GM12878 (cell line): Measurements from ENCODE around the gene IGF1R. TPM values are rescaled to one million over a fixed set of nuclear protein-coding genes. Genes with fewer than 3 reads are reported as not detected.

ENCODE experiments used
- ATAC-seq: fragments of 200-7000 bp; cut with Tn5 transposase; 3 replicates; pipeline ENCODE4 v1.9.1; 2020; ENCODE audit warnings: mild to moderate bottlenecking, moderate library complexity
- BruUV-seq: library from RNA; stranded (reverse); fragments of 400-500 nt; replicated peaks from 2 replicates; lab custom pipeline; 2021; lab: Mats Ljungman, UMichigan
- CTCF ChIA-PET: fragments of 300-600 bp; sonication (Branson Sonifier 250); formaldehyde crosslinking; extraction: SDS; loops from one replicate; lab custom pipeline; 2021; ENCODE audit warnings: inconsistent platforms; lab: Yijun Ruan, JAX
- POLR2A ChIA-PET: fragments of 350-600 bp; formaldehyde crosslinking; extraction: SDS; loops from one replicate; lab custom pipeline; 2021; ENCODE audit warnings: inconsistent platforms; lab: Charles Lee
- RAD21 ChIA-PET: fragments of 300-600 bp; sonication (Branson Sonifier 250); formaldehyde crosslinking; loops from one replicate; lab custom pipeline; 2023; ENCODE audit warnings: antibody characterized with exemption; ENCODE audit not compliant: unreplicated experiment; lab: Charles Lee
- SMC1A ChIA-PET: fragments of 300-600 bp; sonication (Branson Sonifier 250); formaldehyde crosslinking; loops from one replicate; lab custom pipeline; 2023; ENCODE audit not compliant: unreplicated experiment, uncharacterized antibody; lab: Charles Lee
- DNase-seq: peaks from one replicate; pipeline ENCODE4 v3.0.0-alpha.2; 2011; ENCODE audit warnings: low read depth, low spot score
- FAIRE-seq: peaks from 3 replicates; lab custom pipeline; 2011; peaks lifted over from hg19 to GRCh38; lab: Jason Lieb, UNC
- H2AFZ ChIP-seq: 2 replicates; pipeline ENCODE4 v1.6.0; 2011; ENCODE audit warnings: low read depth, low read length, control low read depth; ENCODE audit not compliant: control insufficient read depth
- H3K27ac ChIP-seq: 2 replicates; pipeline ENCODE4 v1.5.1; 2011; ENCODE audit warnings: control low read depth; ENCODE audit not compliant: control insufficient read depth, insufficient read depth
- H3K27me3 ChIP-seq, 2 experiments: replicated peaks in 1 of 2; 2 replicates each; pipeline versions ENCODE4 v1.6.0 to v1.6.1; 2011; ENCODE audit warnings: low read length in 1 of 2; ENCODE audit not compliant: control insufficient read depth in 2 of 2, insufficient read depth in 2 of 2
- H3K36me3 ChIP-seq, 2 experiments: 2 replicates each; pipeline ENCODE4 v1.5.1; 2011; ENCODE audit warnings: low read length in 1 of 2; ENCODE audit not compliant: control insufficient read depth in 2 of 2, insufficient read depth in 2 of 2
- H3K4me1 ChIP-seq: 2 replicates; pipeline ENCODE4 v1.6.1; 2011; ENCODE audit warnings: mild to moderate bottlenecking, low read length, moderate library complexity, mixed read lengths; ENCODE audit not compliant: control insufficient read depth, insufficient read depth
- H3K4me2 ChIP-seq: 2 replicates; pipeline ENCODE4 v1.6.0; 2011; ENCODE audit warnings: control low read depth; ENCODE audit not compliant: control insufficient read depth, insufficient read depth
- H3K4me3 ChIP-seq: fragments of 200-600 bp; sonication (generic); 2 replicates; pipeline ENCODE4 v1.5.1; 2016
- H3K79me2 ChIP-seq: 2 replicates; pipeline ENCODE4 v1.6.0; 2011; ENCODE audit warnings: low read length; ENCODE audit not compliant: control insufficient read depth, insufficient read depth
- H3K9ac ChIP-seq: 2 replicates; pipeline ENCODE4 v1.8.0; 2011; ENCODE audit warnings: low read length, control low read depth, mixed read lengths; ENCODE audit not compliant: control insufficient read depth, insufficient read depth
- H3K9me3 ChIP-seq: replicated peaks from 3 replicates; pipeline ENCODE4 v1.5.1; 2011; ENCODE audit warnings: mild to moderate bottlenecking, low read length; ENCODE audit not compliant: control insufficient read depth, insufficient read depth
- H4K20me1 ChIP-seq: 2 replicates; pipeline ENCODE4 v1.6.0; 2011; ENCODE audit not compliant: control insufficient read depth, insufficient read depth
- ATF7 ChIP-seq: fragments of 450-650 bp; IDR thresholded peaks from 2 replicates; pipeline ENCODE4 v1.6.1; 2016; ENCODE audit warnings: low read depth, mild to moderate bottlenecking
- BACH1 ChIP-seq: fragments of 450-650 bp; IDR thresholded peaks from 2 replicates; pipeline ENCODE4 v1.6.1; 2017; ENCODE audit warnings: mild to moderate bottlenecking, borderline replicate concordance
- CBFB ChIP-seq: IDR thresholded peaks from 2 replicates; pipeline ENCODE4 v1.6.1; 2016; ENCODE audit warnings: antibody characterized with exemption, low read depth
- EP300 ChIP-seq, 2 experiments: fragments of 150-350 bp in 1 of 2; IDR thresholded peaks; 2 replicates each; pipeline ENCODE4 v1.6.1; 2011 to 2012; ENCODE audit warnings: low read depth in 2 of 2, low read length in 2 of 2, borderline replicate concordance in 1 of 2, improper control_type of control experiment in 1 of 2, inconsistent platforms in 1 of 2; ENCODE audit not compliant: control insufficient read depth in 1 of 2
- ETV6 ChIP-seq, 2 experiments: fragments of 450-650 bp in 1 of 2; IDR thresholded peaks in 1 of 2; conservative IDR thresholded peaks in 1 of 2; 2 replicates each; pipeline ENCODE4 v1.6.1; 2014; ENCODE audit warnings: antibody characterized with exemption in 1 of 2, borderline replicate concordance in 1 of 2, low read depth in 1 of 2, mild to moderate bottlenecking in 1 of 2, moderate library complexity in 1 of 2
- NBN ChIP-seq: fragments of 450-650 bp; IDR thresholded peaks from 2 replicates; pipeline ENCODE4 v1.6.1; 2016
- PAX8 ChIP-seq: fragments of 450-650 bp; IDR thresholded peaks from 2 replicates; pipeline ENCODE4 v1.6.1; 2017; ENCODE audit warnings: mild to moderate bottlenecking, moderate library complexity
- POLR2AphosphoS5 ChIP-seq: IDR thresholded peaks from 2 replicates; pipeline ENCODE4 v1.6.1; 2011; ENCODE audit warnings: mild to moderate bottlenecking, low read length, inconsistent platforms
- RELA ChIP-seq: fragments of 450-650 bp; IDR thresholded peaks from 2 replicates; pipeline ENCODE4 v1.8.0; 2014; ENCODE audit warnings: borderline replicate concordance; ENCODE audit not compliant: partially characterized antibody
- SMAD1 ChIP-seq: fragments of 450-650 bp; IDR thresholded peaks from 2 replicates; pipeline ENCODE4 v1.6.1; 2018; ENCODE audit warnings: mild to moderate bottlenecking, low read depth; ENCODE audit not compliant: partially characterized antibody
- SRF ChIP-seq, 2 experiments: IDR thresholded peaks; 2 replicates each; pipeline ENCODE4 v1.6.1; 2011; ENCODE audit warnings: low read depth in 2 of 2, low read length in 2 of 2, mild to moderate bottlenecking in 1 of 2, moderate library complexity in 1 of 2
- TCF3 ChIP-seq: IDR thresholded peaks from 2 replicates; pipeline ENCODE4 v1.6.1; 2012; ENCODE audit warnings: low read depth, mild to moderate bottlenecking, low read length, borderline replicate concordance; ENCODE audit not compliant: insufficient read depth
- YBX1 ChIP-seq: fragments of 450-650 bp; IDR thresholded peaks from 2 replicates; pipeline ENCODE4 v1.6.1; 2016; ENCODE audit warnings: antibody characterized with exemption
- ZNF207 ChIP-seq: fragments of 450-650 bp; IDR thresholded peaks from 2 replicates; pipeline ENCODE4 v1.6.1; 2014; ENCODE audit warnings: antibody characterized with exemption, mild to moderate bottlenecking, borderline replicate concordance
- WGBS: methylation state at CpG from one replicate; pipeline ENCODE4 v1.1.6; 2016; ENCODE audit warnings: low lambda C conversion rate; ENCODE audit not compliant: insufficient replicate concordance, insufficient coverage; ENCODE audit errors: missing lambda C conversion rate; 5-methylcytosine and 5-hydroxymethylcytosine counted together
- in situ Hi-C: fragments of 300-500 bp; cut with MboI; formaldehyde crosslinking; loops from 9 replicates; pipeline ENCODE4 v1.14.3; 2018; ENCODE audit warnings: mixed read lengths
- intact Hi-C: fragments of 100-400 bp; cut with micrococcal nuclease; formaldehyde crosslinking; loops from one replicate; pipeline ENCODE4 v1.14.2; 2022; ENCODE audit not compliant: unreplicated experiment
- polyA plus RNA-seq, 11 experiments: library from polyadenylated mRNA; depleted of rRNA in 4 of 11; unstranded in 6 of 11; stranded (reverse) in 5 of 11; fragments of >200 nt; fragmentation: Nextera tagmentation in 4 of 11; fragmentation: Illumina TruSeq in 1 of 11; extraction: Ambion mirVana in 4 of 11; extraction: Trizol in 1 of 11; gene quantifications; 1 replicate in 1 of 11; 2 replicates in 10 of 11; pipeline versions ENCODE4 v1.2.1 to v1.2.3, GENCODE V29; 2011 to 2016; ENCODE audit warnings: inconsistent platforms in 2 of 11, missing spikeins in 2 of 11, low read depth in 1 of 11
- total RNA-seq, 4 experiments: library from RNA; depleted of rRNA in 3 of 4; stranded (reverse); fragments of >200 nt in 3 of 4; fragmentation: Illumina TruSeq in 1 of 4; extraction: Trizol in 1 of 4; gene quantifications; 2 replicates each; pipeline versions ENCODE4 v1.2.1 to v1.2.3, GENCODE V29; 2013 to 2021
- TF ChIP-seq, protein P1 (sequence below): fragments of 450-650 bp; conservative IDR thresholded peaks from 2 replicates; pipeline ENCODE4 v1.6.1; 2017; ENCODE audit warnings: mild to moderate bottlenecking, moderate library complexity
- TF ChIP-seq, protein P2 (sequence below): fragments of 450-650 bp; IDR thresholded peaks from 2 replicates; pipeline ENCODE4 v1.6.1; 2014; ENCODE audit warnings: mild to moderate bottlenecking
- TF ChIP-seq, protein P3 (sequence below): IDR thresholded peaks from 2 replicates; pipeline ENCODE4 v1.6.1; 2012; ENCODE audit warnings: low read depth, low read length, improper control_type of control experiment

Gene IGF1R
- total and polyA plus RNA-seq, 10 of the 15 experiments (the other 5 are each of a cell fraction or from before 2014, with no cell fraction given): 0.03 to 2.7 (median 0.66) TPM

DNA sequence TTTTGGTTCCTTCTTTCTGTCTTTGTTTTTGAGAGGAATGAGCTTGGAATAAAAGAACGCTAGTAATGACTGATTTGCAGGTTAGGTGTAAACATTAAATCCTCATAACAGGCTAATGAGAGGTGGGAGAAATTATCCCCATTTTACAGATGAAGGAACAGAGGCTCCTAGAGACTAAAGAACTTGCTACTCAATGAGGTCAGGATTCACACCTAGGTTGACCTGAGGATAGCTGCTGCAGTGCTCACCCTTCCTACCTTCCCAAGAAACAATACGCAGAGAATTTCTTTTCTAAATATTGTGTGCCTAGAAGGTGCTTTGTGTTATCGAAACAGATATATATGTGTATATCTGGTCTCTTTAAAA is 106.3 kb downstream of the IGF1R start:
- Histone ChIP-seq H3K9ac (no peak overlapping the region), H3K4me3 (no peak overlapping the region), H4K20me1 (no peaks in the 10 kb centered on the region), H3K36me3 (no peaks in the 10 kb centered on the region), H3K4me2 (no peak overlapping the region), H3K27ac (no peak overlapping the region), H3K9me3 (no peaks in the 10 kb centered on the region), H2AFZ (no peak overlapping the region), H3K4me1 (no peaks in the 10 kb centered on the region), H3K27me3 (no peaks in the 10 kb centered on the region), H3K79me2 (no peaks in the 10 kb centered on the region)
- FAIRE-seq (no peak), DNase-seq (no peak), ATAC-seq (no peak)
- ChIA-PET POLR2A (no interaction called here), CTCF (interaction anchor here (1.4 kb wide), 2 partner anchors 25 to 74 kb away, joined by 3 to 4 read pairs; no protein-coding TSS in a partner anchor), RAD21 (no interaction called here), SMC1A (interaction anchor here (1.1 to 1.2 kb wide), 2 partner anchors 23 to 321 kb away, joined by 3 to 4 read pairs; no protein-coding TSS in a partner anchor)
- TF ChIP-seq, protein P1, sequence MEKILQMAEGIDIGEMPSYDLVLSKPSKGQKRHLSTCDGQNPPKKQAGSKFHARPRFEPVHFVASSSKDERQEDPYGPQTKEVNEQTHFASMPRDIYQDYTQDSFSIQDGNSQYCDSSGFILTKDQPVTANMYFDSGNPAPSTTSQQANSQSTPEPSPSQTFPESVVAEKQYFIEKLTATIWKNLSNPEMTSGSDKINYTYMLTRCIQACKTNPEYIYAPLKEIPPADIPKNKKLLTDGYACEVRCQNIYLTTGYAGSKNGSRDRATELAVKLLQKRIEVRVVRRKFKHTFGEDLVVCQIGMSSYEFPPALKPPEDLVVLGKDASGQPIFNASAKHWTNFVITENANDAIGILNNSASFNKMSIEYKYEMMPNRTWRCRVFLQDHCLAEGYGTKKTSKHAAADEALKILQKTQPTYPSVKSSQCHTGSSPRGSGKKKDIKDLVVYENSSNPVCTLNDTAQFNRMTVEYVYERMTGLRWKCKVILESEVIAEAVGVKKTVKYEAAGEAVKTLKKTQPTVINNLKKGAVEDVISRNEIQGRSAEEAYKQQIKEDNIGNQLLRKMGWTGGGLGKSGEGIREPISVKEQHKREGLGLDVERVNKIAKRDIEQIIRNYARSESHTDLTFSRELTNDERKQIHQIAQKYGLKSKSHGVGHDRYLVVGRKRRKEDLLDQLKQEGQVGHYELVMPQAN: no peak
- no peak for TF ChIP-seq POLR2AphosphoS5
- TF ChIP-seq EP300 (IDR thresholded peaks at IDR 0.05; ENCODE audit: borderline replicate concordance in 1 of 2, control insufficient read depth in 1 of 2, low read depth in 2 of 2, low read length in 2 of 2): no peak
- TF ChIP-seq PAX8: no peak
- no peak for TF ChIP-seq ATF7
- TF ChIP-seq ETV6 (conservative IDR thresholded peaks at IDR 0.05 in 1 of 2, IDR thresholded peaks at IDR 0.05 in 1 of 2; ENCODE audit: borderline replicate concordance in 1 of 2, low read depth in 1 of 2): no peak
- TF ChIP-seq NBN: no peak
- no peak for TF ChIP-seq YBX1
- TF ChIP-seq, protein P2, sequence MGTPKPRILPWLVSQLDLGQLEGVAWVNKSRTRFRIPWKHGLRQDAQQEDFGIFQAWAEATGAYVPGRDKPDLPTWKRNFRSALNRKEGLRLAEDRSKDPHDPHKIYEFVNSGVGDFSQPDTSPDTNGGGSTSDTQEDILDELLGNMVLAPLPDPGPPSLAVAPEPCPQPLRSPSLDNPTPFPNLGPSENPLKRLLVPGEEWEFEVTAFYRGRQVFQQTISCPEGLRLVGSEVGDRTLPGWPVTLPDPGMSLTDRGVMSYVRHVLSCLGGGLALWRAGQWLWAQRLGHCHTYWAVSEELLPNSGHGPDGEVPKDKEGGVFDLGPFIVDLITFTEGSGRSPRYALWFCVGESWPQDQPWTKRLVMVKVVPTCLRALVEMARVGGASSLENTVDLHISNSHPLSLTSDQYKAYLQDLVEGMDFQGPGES: no peak
- TF ChIP-seq TCF3: no peak
- no peak for TF ChIP-seq BACH1
- no peak for TF ChIP-seq CBFB
- no peak for TF ChIP-seq SRF (IDR thresholded peaks at IDR 0.05; ENCODE audit: low read depth in 2 of 2, low read length in 2 of 2)
- no peak for TF ChIP-seq RELA
- no peak for TF ChIP-seq ZNF207
- TF ChIP-seq, protein P3, sequence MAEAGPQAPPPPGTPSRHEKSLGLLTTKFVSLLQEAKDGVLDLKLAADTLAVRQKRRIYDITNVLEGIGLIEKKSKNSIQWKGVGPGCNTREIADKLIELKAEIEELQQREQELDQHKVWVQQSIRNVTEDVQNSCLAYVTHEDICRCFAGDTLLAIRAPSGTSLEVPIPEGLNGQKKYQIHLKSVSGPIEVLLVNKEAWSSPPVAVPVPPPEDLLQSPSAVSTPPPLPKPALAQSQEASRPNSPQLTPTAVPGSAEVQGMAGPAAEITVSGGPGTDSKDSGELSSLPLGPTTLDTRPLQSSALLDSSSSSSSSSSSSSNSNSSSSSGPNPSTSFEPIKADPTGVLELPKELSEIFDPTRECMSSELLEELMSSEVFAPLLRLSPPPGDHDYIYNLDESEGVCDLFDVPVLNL: no peak
- no peak for TF ChIP-seq SMAD1
- BruUV-seq: no TSS peak
- in situ Hi-C loops (no loop called here), intact Hi-C loops (no loop called here)
- WGBS: 68% methylated on average over 3 of the region's 3 CpGs
